Rectal smooth muscle tissue (tissue), 1 donor: ENCODE results near the gene DNMT3A.

Experiments
- H3K27ac ChIP-seq: one replicate; pipeline ENCODE4 v1.7.0; 2013; ENCODE audit warnings: low read depth, low read length, inconsistent platforms
- H3K27me3 ChIP-seq: one replicate; pipeline ENCODE4 v1.7.0; 2013; ENCODE audit warnings: low read length; ENCODE audit not compliant: control insufficient read depth, insufficient read depth
- H3K36me3 ChIP-seq: one replicate; pipeline ENCODE4 v1.7.0; 2013; ENCODE audit warnings: low read length; ENCODE audit not compliant: control insufficient read depth, insufficient read depth
- H3K4me1 ChIP-seq: one replicate; pipeline ENCODE4 v1.7.0; 2013; ENCODE audit warnings: low read length; ENCODE audit not compliant: control insufficient read depth, insufficient read depth
- H3K4me3 ChIP-seq: one replicate; pipeline ENCODE4 v1.7.0; 2013; ENCODE audit warnings: low read length
- H3K9ac ChIP-seq: one replicate; pipeline ENCODE4 v1.7.0; 2013; ENCODE audit warnings: low read length

The DNMT3A gene

GRCh38 chr2:25341753-25342371 lies at the start of gene DNMT3A:
Gene DNMT3A, minus strand, starts transcription at chr2:25341925. Its CDS starts 27,941 bp downstream, at chr2:25313984.
- peak within 1 kb of the TSS; percentile 72 for H3K27ac ChIP-seq
- no peaks in the 10 kb centered on the region for H3K27me3 ChIP-seq
- peak within 1 kb of the TSS; percentile 74 for H3K4me3 ChIP-seq
- no peak within 1 kb of the TSS for H3K9ac ChIP-seq
- H3K36me3 ChIP-seq, result no peaks in the 10 kb centered on the region
- H3K4me1 ChIP-seq, result peaks cover 16% of the 10 kb centered on the region

GRCh38 chr2:25389161-25389560 lies 47.4 kb upstream of the DNMT3A start:
- Histone ChIP-seq H3K36me3 (no peaks in the 10 kb centered on the region), H3K4me1 (no peaks in the 10 kb centered on the region), H3K4me3 (no peak overlapping the region), H3K9ac (no peak overlapping the region), H3K27me3 (no peaks in the 10 kb centered on the region), H3K27ac (no peak overlapping the region)

DNA sequence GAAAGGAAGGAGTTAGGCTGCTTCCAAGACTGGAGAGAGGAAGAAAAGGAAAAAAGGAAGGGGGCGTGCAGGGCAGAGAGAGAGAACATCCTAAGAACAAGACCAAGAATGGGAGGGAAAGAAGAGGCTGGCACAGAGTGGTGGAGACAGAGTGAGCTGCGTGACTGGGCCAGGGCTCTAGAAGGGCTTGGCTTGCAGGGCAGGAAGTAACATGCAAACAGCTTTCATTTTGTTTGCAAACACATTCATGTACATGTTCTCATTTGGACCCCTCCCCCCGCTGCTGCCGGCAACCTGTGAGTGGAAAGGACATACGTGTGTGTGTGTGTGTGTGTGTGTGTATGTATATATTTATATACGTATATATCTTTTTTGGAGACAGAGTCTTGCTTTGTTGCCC lies 46.8 kb upstream of the DNMT3A start:
- H3K4me3 ChIP-seq, result no peak overlapping the region
- H3K36me3 ChIP-seq, result no peaks in the 10 kb centered on the region
- no peak overlapping the region for H3K9ac ChIP-seq
- H3K4me1 ChIP-seq, result no peaks in the 10 kb centered on the region
- H3K27ac ChIP-seq, result no peak overlapping the region
- H3K27me3 ChIP-seq, result no peaks in the 10 kb centered on the region

- Histone ChIP-seq H3K4me3 (no peak overlapping the region), H3K27ac (no peak overlapping the region), H3K9ac (no peak overlapping the region), H3K36me3 (no peaks in the 10 kb centered on the region), H3K4me1 (no peaks in the 10 kb centered on the region), H3K27me3 (no peaks in the 10 kb centered on the region)
These were observed 46.2 kb upstream of the DNMT3A start for GRCh38 chr2:25387876-25388449.

GRCh38 chr2:25386971-25387875 lies 45.5 kb upstream of the DNMT3A start:
- H3K27ac ChIP-seq, result no peak overlapping the region
- H3K9ac ChIP-seq, result no peak overlapping the region
- no peaks in the 10 kb centered on the region for H3K4me1 ChIP-seq
- H3K4me3 ChIP-seq, result no peak overlapping the region
- no peaks in the 10 kb centered on the region for H3K27me3 ChIP-seq
- no peaks in the 10 kb centered on the region for H3K36me3 ChIP-seq

DNA sequence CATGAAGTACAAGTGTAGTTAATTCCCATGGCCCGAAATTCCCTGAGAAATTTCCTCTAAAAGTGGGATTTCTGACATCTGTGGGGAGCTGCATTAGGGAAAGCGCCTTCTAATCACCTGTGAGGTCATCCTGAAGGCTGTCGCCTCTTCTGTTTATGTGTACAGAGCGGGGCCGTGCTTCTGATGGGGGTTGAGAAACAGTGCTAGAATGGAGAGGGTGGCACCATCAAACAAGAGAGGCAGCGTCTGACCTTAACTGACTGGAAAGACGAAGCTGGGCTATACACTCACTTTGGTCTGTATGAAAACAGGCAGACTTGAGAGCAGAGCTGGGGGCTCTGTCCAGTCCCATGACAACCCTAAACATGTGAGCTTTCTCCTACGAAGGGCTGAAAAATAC lies 44.2 kb upstream of the DNMT3A start:
- Histone ChIP-seq H3K27ac (no peak overlapping the region), H3K4me1 (no peaks in the 10 kb centered on the region), H3K9ac (no peak overlapping the region), H3K4me3 (no peak overlapping the region), H3K27me3 (no peaks in the 10 kb centered on the region), H3K36me3 (no peaks in the 10 kb centered on the region)

GRCh38 chr2:25383806-25384205 lies 42.1 kb upstream of the DNMT3A start:
- H3K36me3 ChIP-seq, result no peaks in the 10 kb centered on the region
- no peak overlapping the region for H3K27ac ChIP-seq
- no peak overlapping the region for H3K9ac ChIP-seq
- no peaks in the 10 kb centered on the region for H3K27me3 ChIP-seq
- H3K4me3 ChIP-seq, result no peak overlapping the region
- no peaks in the 10 kb centered on the region for H3K4me1 ChIP-seq

GRCh38 chr2:25381502-25381901 lies 39.8 kb upstream of the DNMT3A start:
- Histone ChIP-seq H3K4me1 (peaks cover 7% of the 10 kb centered on the region), H3K27ac (no peak overlapping the region), H3K36me3 (no peaks in the 10 kb centered on the region), H3K9ac (no peak overlapping the region), H3K4me3 (no peak overlapping the region), H3K27me3 (no peaks in the 10 kb centered on the region)

GRCh38 chr2:25380586-25381375 lies 39.1 kb upstream of the DNMT3A start:
- Histone ChIP-seq H3K4me1 (peaks cover 7% of the 10 kb centered on the region), H3K27me3 (no peaks in the 10 kb centered on the region), H3K4me3 (no peak overlapping the region), H3K27ac (no peak overlapping the region), H3K9ac (no peak overlapping the region), H3K36me3 (no peaks in the 10 kb centered on the region)

DNA sequence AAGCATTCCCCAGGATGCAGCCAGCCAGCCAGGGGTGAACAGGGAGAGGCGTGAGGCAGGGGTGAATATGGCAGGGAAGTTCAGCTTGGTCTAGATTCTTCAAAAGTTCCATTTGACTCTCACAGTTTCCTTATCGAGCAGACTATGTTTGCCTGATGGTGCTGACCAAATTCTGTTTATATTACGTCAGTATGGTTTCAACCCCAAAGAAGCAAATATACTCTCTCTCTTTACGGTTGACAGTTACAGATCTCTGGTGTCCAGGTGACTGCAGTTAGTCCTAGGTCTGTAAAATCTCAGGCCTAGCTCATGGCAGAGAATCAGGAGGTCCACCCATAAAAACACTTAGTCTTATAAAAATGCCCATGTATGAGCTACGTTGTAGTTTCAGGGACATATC lies 38.3 kb upstream of the DNMT3A start:
- Histone ChIP-seq H3K27me3 (no peaks in the 10 kb centered on the region), H3K36me3 (no peaks in the 10 kb centered on the region), H3K4me3 (no peak overlapping the region), H3K4me1 (peaks cover 7% of the 10 kb centered on the region), H3K27ac (no peak overlapping the region), H3K9ac (no peak overlapping the region)

GRCh38 chr2:25379535-25379934 lies 37.8 kb upstream of the DNMT3A start:
- Histone ChIP-seq H3K36me3 (no peaks in the 10 kb centered on the region), H3K27me3 (no peaks in the 10 kb centered on the region), H3K4me3 (no peak overlapping the region), H3K27ac (no peak overlapping the region), H3K9ac (no peak overlapping the region), H3K4me1 (peaks cover 7% of the 10 kb centered on the region)
